GM12878 (cell line): ENCODE measurements around the gene SSRP1. TPM values are rescaled to one million over a fixed set of nuclear protein-coding genes. Genes with fewer than 3 reads are reported as not detected.

Source experiments
- ATAC-seq: fragments of 200-7000 bp; cut with Tn5 transposase; 3 replicates; pipeline ENCODE4 v1.9.1; 2020; ENCODE audit warnings: mild to moderate bottlenecking, moderate library complexity
- BruUV-seq: library from RNA; stranded (reverse); fragments of 400-500 nt; replicated peaks from 2 replicates; lab custom pipeline; 2021; lab: Mats Ljungman, UMichigan
- CTCF ChIA-PET: fragments of 300-600 bp; sonication (Branson Sonifier 250); formaldehyde crosslinking; extraction: SDS; loops from one replicate; lab custom pipeline; 2021; ENCODE audit warnings: inconsistent platforms; lab: Yijun Ruan, JAX
- POLR2A ChIA-PET: fragments of 350-600 bp; formaldehyde crosslinking; extraction: SDS; loops from one replicate; lab custom pipeline; 2021; ENCODE audit warnings: inconsistent platforms; lab: Charles Lee
- RAD21 ChIA-PET: fragments of 300-600 bp; sonication (Branson Sonifier 250); formaldehyde crosslinking; loops from one replicate; lab custom pipeline; 2023; ENCODE audit warnings: antibody characterized with exemption; ENCODE audit not compliant: unreplicated experiment; lab: Charles Lee
- SMC1A ChIA-PET: fragments of 300-600 bp; sonication (Branson Sonifier 250); formaldehyde crosslinking; loops from one replicate; lab custom pipeline; 2023; ENCODE audit not compliant: unreplicated experiment, uncharacterized antibody; lab: Charles Lee
- DNase-seq: peaks from one replicate; pipeline ENCODE4 v3.0.0-alpha.2; 2011; ENCODE audit warnings: low read depth, low spot score
- FAIRE-seq: peaks from 3 replicates; lab custom pipeline; 2011; peaks lifted over from hg19 to GRCh38; lab: Jason Lieb, UNC
- H2AFZ ChIP-seq: 2 replicates; pipeline ENCODE4 v1.6.0; 2011; ENCODE audit warnings: low read depth, low read length, control low read depth; ENCODE audit not compliant: control insufficient read depth
- H3K27ac ChIP-seq: 2 replicates; pipeline ENCODE4 v1.5.1; 2011; ENCODE audit warnings: control low read depth; ENCODE audit not compliant: control insufficient read depth, insufficient read depth
- H3K27me3 ChIP-seq, 2 experiments: replicated peaks in 1 of 2; 2 replicates each; pipeline versions ENCODE4 v1.6.0 to v1.6.1; 2011; ENCODE audit warnings: low read length in 1 of 2; ENCODE audit not compliant: control insufficient read depth in 2 of 2, insufficient read depth in 2 of 2
- H3K36me3 ChIP-seq, 2 experiments: 2 replicates each; pipeline ENCODE4 v1.5.1; 2011; ENCODE audit warnings: low read length in 1 of 2; ENCODE audit not compliant: control insufficient read depth in 2 of 2, insufficient read depth in 2 of 2
- H3K4me1 ChIP-seq: 2 replicates; pipeline ENCODE4 v1.6.1; 2011; ENCODE audit warnings: mild to moderate bottlenecking, low read length, moderate library complexity, mixed read lengths; ENCODE audit not compliant: control insufficient read depth, insufficient read depth
- H3K4me2 ChIP-seq: 2 replicates; pipeline ENCODE4 v1.6.0; 2011; ENCODE audit warnings: control low read depth; ENCODE audit not compliant: control insufficient read depth, insufficient read depth
- H3K4me3 ChIP-seq: fragments of 200-600 bp; sonication (generic); 2 replicates; pipeline ENCODE4 v1.5.1; 2016
- H3K79me2 ChIP-seq: 2 replicates; pipeline ENCODE4 v1.6.0; 2011; ENCODE audit warnings: low read length; ENCODE audit not compliant: control insufficient read depth, insufficient read depth
- H3K9ac ChIP-seq: 2 replicates; pipeline ENCODE4 v1.8.0; 2011; ENCODE audit warnings: low read length, control low read depth, mixed read lengths; ENCODE audit not compliant: control insufficient read depth, insufficient read depth
- H3K9me3 ChIP-seq: replicated peaks from 3 replicates; pipeline ENCODE4 v1.5.1; 2011; ENCODE audit warnings: mild to moderate bottlenecking, low read length; ENCODE audit not compliant: control insufficient read depth, insufficient read depth
- H4K20me1 ChIP-seq: 2 replicates; pipeline ENCODE4 v1.6.0; 2011; ENCODE audit not compliant: control insufficient read depth, insufficient read depth
- ASH2L ChIP-seq: fragments of 300-600, 200-600 bp; sonication (generic); IDR thresholded peaks from 2 replicates; pipeline ENCODE4 v1.6.1; 2017; ENCODE audit warnings: low read depth, mild to moderate bottlenecking, borderline replicate concordance
- BCLAF1 ChIP-seq: fragments of 450-650 bp; IDR thresholded peaks from 2 replicates; pipeline ENCODE4 v1.6.1; 2017; ENCODE audit warnings: antibody characterized with exemption, mild to moderate bottlenecking, moderate library complexity
- HDAC6 ChIP-seq: fragments of 200-600 bp; sonication (generic); IDR thresholded peaks from one replicate; pipeline ENCODE4 v1.8.0; 2017; ENCODE audit warnings: antibody characterized with exemption; ENCODE audit not compliant: unreplicated experiment
- JUNB ChIP-seq: IDR thresholded peaks from 2 replicates; pipeline ENCODE4 v1.6.1; 2016; ENCODE audit warnings: antibody characterized with exemption, mild to moderate bottlenecking
- NR2C1 ChIP-seq: fragments of 450-650 bp; IDR thresholded peaks from 2 replicates; pipeline ENCODE4 v1.6.1; 2017; ENCODE audit warnings: antibody characterized with exemption, mild to moderate bottlenecking, moderate library complexity
- NR2C2 ChIP-seq: IDR thresholded peaks from 2 replicates; pipeline ENCODE4 v1.6.1; 2011; ENCODE audit warnings: borderline replicate concordance, low read depth; ENCODE audit not compliant: control insufficient read depth, insufficient read length
- NR2F1 ChIP-seq: fragments of 450-650 bp; conservative IDR thresholded peaks from 2 replicates; pipeline ENCODE4 v1.6.1; 2017; ENCODE audit warnings: mild to moderate bottlenecking
- PAX5 ChIP-seq: IDR thresholded peaks from 2 replicates; pipeline ENCODE4 v1.6.1; 2011; ENCODE audit warnings: low read depth, low read length, borderline replicate concordance
- SMC3 ChIP-seq: IDR thresholded peaks from 2 replicates; pipeline ENCODE4 v1.6.1; 2011; ENCODE audit warnings: low read length, improper control_type of control experiment, borderline replicate concordance
- STAT3 ChIP-seq: IDR thresholded peaks from 2 replicates; pipeline ENCODE4 v1.6.1; 2011; ENCODE audit warnings: low read depth, low read length, improper control_type of control experiment
- TBL1XR1 ChIP-seq: IDR thresholded peaks from 2 replicates; pipeline ENCODE4 v1.6.1; 2012; ENCODE audit warnings: low read depth, low read length, improper control_type of control experiment
- ZBTB40 ChIP-seq: fragments of 450-650 bp; IDR thresholded peaks from 2 replicates; pipeline ENCODE4 v1.6.1; 2016; ENCODE audit warnings: mild to moderate bottlenecking, moderate library complexity, borderline replicate concordance
- WGBS: methylation state at CpG from one replicate; pipeline ENCODE4 v1.1.6; 2016; ENCODE audit warnings: low lambda C conversion rate; ENCODE audit not compliant: insufficient replicate concordance, insufficient coverage; ENCODE audit errors: missing lambda C conversion rate; 5-methylcytosine and 5-hydroxymethylcytosine counted together
- in situ Hi-C: fragments of 300-500 bp; cut with MboI; formaldehyde crosslinking; loops from 9 replicates; pipeline ENCODE4 v1.14.3; 2018; ENCODE audit warnings: mixed read lengths
- intact Hi-C: fragments of 100-400 bp; cut with micrococcal nuclease; formaldehyde crosslinking; loops from one replicate; pipeline ENCODE4 v1.14.2; 2022; ENCODE audit not compliant: unreplicated experiment
- polyA plus RNA-seq, 11 experiments: library from polyadenylated mRNA; depleted of rRNA in 4 of 11; unstranded in 6 of 11; stranded (reverse) in 5 of 11; fragments of >200 nt; fragmentation: Nextera tagmentation in 4 of 11; fragmentation: Illumina TruSeq in 1 of 11; extraction: Ambion mirVana in 4 of 11; extraction: Trizol in 1 of 11; gene quantifications; 1 replicate in 1 of 11; 2 replicates in 10 of 11; pipeline versions ENCODE4 v1.2.1 to v1.2.3, GENCODE V29; 2011 to 2016; ENCODE audit warnings: inconsistent platforms in 2 of 11, missing spikeins in 2 of 11, low read depth in 1 of 11
- total RNA-seq, 4 experiments: library from RNA; depleted of rRNA in 3 of 4; stranded (reverse); fragments of >200 nt in 3 of 4; fragmentation: Illumina TruSeq in 1 of 4; extraction: Trizol in 1 of 4; gene quantifications; 2 replicates each; pipeline versions ENCODE4 v1.2.1 to v1.2.3, GENCODE V29; 2013 to 2021
- TF ChIP-seq, protein P1 (sequence below): IDR thresholded peaks from 2 replicates; pipeline ENCODE4 v1.6.1; 2012; ENCODE audit warnings: low read length, inconsistent platforms
- TF ChIP-seq, protein P2 (sequence below): fragments of 450-650 bp; IDR thresholded peaks from 2 replicates; pipeline ENCODE4 v1.6.1; 2014; ENCODE audit warnings: mild to moderate bottlenecking

The SSRP1 gene
- total and polyA plus RNA-seq, 10 of the 15 experiments (the other 5 are each of a cell fraction or from before 2014, with no cell fraction given) = 73.6 to 279 (median 138) TPM

- Histone ChIP-seq H3K9me3 (no peaks in the 10 kb centered on the region; the same call in 2 of the 3 replicates), H3K27me3 (peaks cover 0 to 5% of the 10 kb centered on the region in 2 experiments; a peak in 1 of 4 replicates), H3K4me3 (no peak overlapping the region), H3K4me2 (no peak overlapping the region), H2AFZ (no peak overlapping the region), H3K9ac (no peak overlapping the region), H3K4me1 (no peaks in the 10 kb centered on the region), H4K20me1 (no peaks in the 10 kb centered on the region), H3K27ac (no peak overlapping the region), H3K36me3 (no peaks in the 10 kb centered on the region), H3K79me2 (no peaks in the 10 kb centered on the region)
- intact Hi-C loops (no loop called here), in situ Hi-C loops (no loop called here)
- ChIA-PET CTCF (interaction anchor here (1.2 to 2.2 kb wide), 6 partner anchors 7 to 31 kb away, joined by 3 to 16 read pairs (median 4); no protein-coding TSS in a partner anchor), POLR2A (no interaction called here), RAD21 (no interaction called here), SMC1A (interaction anchor here (0.8 to 1.4 kb wide), 3 partner anchors 27 to 435 kb away, joined by 3 read pairs; no protein-coding TSS in a partner anchor)
- 11% methylated on average over 3 of the region's 3 CpGs for WGBS
- FAIRE-seq (no peak), DNase-seq (no peak), ATAC-seq (no peak)
- BruUV-seq = no TSS peak
- TF ChIP-seq SMC3 (no peak), PAX5 (no peak), NR2C1 (no peak), NR2F1 (no peak), JUNB (no peak), TBL1XR1 (no peak), NR2C2 (no peak), ASH2L (no peak), STAT3 (no peak), BCLAF1 (no peak), ZBTB40 (no peak), HDAC6 (no peak)
- TF ChIP-seq, protein P1, sequence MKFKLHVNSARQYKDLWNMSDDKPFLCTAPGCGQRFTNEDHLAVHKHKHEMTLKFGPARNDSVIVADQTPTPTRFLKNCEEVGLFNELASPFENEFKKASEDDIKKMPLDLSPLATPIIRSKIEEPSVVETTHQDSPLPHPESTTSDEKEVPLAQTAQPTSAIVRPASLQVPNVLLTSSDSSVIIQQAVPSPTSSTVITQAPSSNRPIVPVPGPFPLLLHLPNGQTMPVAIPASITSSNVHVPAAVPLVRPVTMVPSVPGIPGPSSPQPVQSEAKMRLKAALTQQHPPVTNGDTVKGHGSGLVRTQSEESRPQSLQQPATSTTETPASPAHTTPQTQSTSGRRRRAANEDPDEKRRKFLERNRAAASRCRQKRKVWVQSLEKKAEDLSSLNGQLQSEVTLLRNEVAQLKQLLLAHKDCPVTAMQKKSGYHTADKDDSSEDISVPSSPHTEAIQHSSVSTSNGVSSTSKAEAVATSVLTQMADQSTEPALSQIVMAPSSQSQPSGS = no peak
- TF ChIP-seq, protein P2, sequence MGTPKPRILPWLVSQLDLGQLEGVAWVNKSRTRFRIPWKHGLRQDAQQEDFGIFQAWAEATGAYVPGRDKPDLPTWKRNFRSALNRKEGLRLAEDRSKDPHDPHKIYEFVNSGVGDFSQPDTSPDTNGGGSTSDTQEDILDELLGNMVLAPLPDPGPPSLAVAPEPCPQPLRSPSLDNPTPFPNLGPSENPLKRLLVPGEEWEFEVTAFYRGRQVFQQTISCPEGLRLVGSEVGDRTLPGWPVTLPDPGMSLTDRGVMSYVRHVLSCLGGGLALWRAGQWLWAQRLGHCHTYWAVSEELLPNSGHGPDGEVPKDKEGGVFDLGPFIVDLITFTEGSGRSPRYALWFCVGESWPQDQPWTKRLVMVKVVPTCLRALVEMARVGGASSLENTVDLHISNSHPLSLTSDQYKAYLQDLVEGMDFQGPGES = no peak
Observed at GRCh38 chr11:57276169-57276970, 59.3 kb downstream of the SSRP1 start.
